HEK293T (cell line): Measurements from ENCODE around the gene RIMBP2.

Experiments
- ARNT ChIP-seq: fragments of 450-650 bp; IDR thresholded peaks from 2 replicates; pipeline ENCODE4 v1.6.1; 2017; ENCODE audit warnings: mild to moderate bottlenecking
- ELF4 ChIP-seq: fragments of 450-650 bp; IDR thresholded peaks from 2 replicates; pipeline ENCODE4 v1.6.1; 2017; ENCODE audit warnings: antibody characterized with exemption
- FOXK2 ChIP-seq: fragments of 450-650 bp; IDR thresholded peaks from 2 replicates; pipeline ENCODE4 v1.6.1; 2016; ENCODE audit warnings: mild to moderate bottlenecking
- FOXM1 ChIP-seq: fragments of 450-650 bp; IDR thresholded peaks from 2 replicates; pipeline ENCODE4 v1.6.1; 2017; ENCODE audit warnings: mild to moderate bottlenecking, borderline replicate concordance
- L3MBTL2 ChIP-seq: fragments of 450-650 bp; conservative IDR thresholded peaks from 2 replicates; pipeline ENCODE4 v1.6.1; 2016; ENCODE audit warnings: mild to moderate bottlenecking
- SUZ12 ChIP-seq: fragments of 450-650 bp; IDR thresholded peaks from 2 replicates; pipeline ENCODE4 v1.6.1; 2016; ENCODE audit warnings: mild to moderate bottlenecking
- TARDBP ChIP-seq: fragments of 450-650 bp; IDR thresholded peaks from 2 replicates; pipeline ENCODE4 v1.6.1; 2016

- TF ChIP-seq SUZ12 (no peak), FOXK2 (no peak), FOXM1 (no peak), TARDBP (no peak), L3MBTL2 (no peak), ELF4 (no peak), ARNT (no peak)
Measured at GRCh38 chr12:130683811-130684210, 32.3 kb downstream of the RIMBP2 start.
